DMS 273 (cell line): ENCODE results near the gene C6orf62.
"Not testable (repeated sequence)": the region's sequence is repeated elsewhere in the genome, so short reads cannot be mapped to it uniquely, and the experiment has no call there.

Source experiments
- DNase-seq: peaks from one replicate; lab custom pipeline; 2025; ENCODE audit not compliant: unreplicated experiment; lab: John Stamatoyannopoulos, UW

The C6orf62 gene

GRCh38 chr6:24743265-24743943 is 24.4 kb upstream of the C6orf62 start:
- DNase-seq, result peak; percentile 40

GRCh38 chr6:24742216-24742738 is 23.3 kb upstream of the C6orf62 start:
- no peak for DNase-seq

GRCh38 chr6:24740861-24741260 is 21.9 kb upstream of the C6orf62 start:
- no peak for DNase-seq

- DNase-seq, result no peak
Measured at GRCh38 chr6:24738741-24739140, 19.8 kb upstream of the C6orf62 start.

GRCh38 chr6:24734710-24735109 is 15.8 kb upstream of the C6orf62 start:
- DNase-seq, result not testable (repeated sequence)

GRCh38 chr6:24734166-24734565 is 15.2 kb upstream of the C6orf62 start:
- DNase-seq, result no peak

GRCh38 chr6:24731456-24732134 is 12.6 kb upstream of the C6orf62 start:
- peak; percentile 8 for DNase-seq

GRCh38 chr6:24730653-24731052 is 11.7 kb upstream of the C6orf62 start:
- not testable (repeated sequence) for DNase-seq

- peak; percentile 13 for DNase-seq
Measured at GRCh38 chr6:24723270-24723669, 4.3 kb upstream of the C6orf62 start.

- no peak for DNase-seq
Measured at GRCh38 chr6:24721461-24722215, 2.7 kb upstream of the C6orf62 start.

GRCh38 chr6:24720604-24721460 is 1.9 kb upstream of the C6orf62 start:
- DNase-seq, result peak; percentile 100

GRCh38 chr6:24720131-24720603 is 1.2 kb upstream of the C6orf62 start:
- DNase-seq, result peak; percentile 70

GRCh38 chr6:24718449-24719124 is 367 bp downstream of the C6orf62 start:
- peak; percentile 33 for DNase-seq

- not testable (repeated sequence) for DNase-seq
Measured at GRCh38 chr6:24716602-24717148, 2.3 kb downstream of the C6orf62 start.

GRCh38 chr6:24710519-24711303 is 8.2 kb downstream of the C6orf62 start:
- DNase-seq, result no peak

- no peak for DNase-seq
Measured at GRCh38 chr6:24709014-24709711, 9.8 kb downstream of the C6orf62 start.

GRCh38 chr6:24708612-24709011 is 10.3 kb downstream of the C6orf62 start:
- no peak for DNase-seq

- DNase-seq, result peak; percentile 50
Measured at GRCh38 chr6:24704468-24704867, 14.5 kb downstream of the C6orf62 start.
